GM21447 (cell line): Measurements from ENCODE around the gene MBNL3.
"Not testable (repeated sequence)": the region's sequence is repeated elsewhere in the genome, so short reads cannot be mapped to it uniquely, and the experiment has no call there.

Source experiments
- ATAC-seq: cut with Tn5 transposase; IDR thresholded peaks from one replicate; pipeline ENCODE4 v1.9.1; 2021; ENCODE audit not compliant: unreplicated experiment

MBNL3 gene

DNA sequence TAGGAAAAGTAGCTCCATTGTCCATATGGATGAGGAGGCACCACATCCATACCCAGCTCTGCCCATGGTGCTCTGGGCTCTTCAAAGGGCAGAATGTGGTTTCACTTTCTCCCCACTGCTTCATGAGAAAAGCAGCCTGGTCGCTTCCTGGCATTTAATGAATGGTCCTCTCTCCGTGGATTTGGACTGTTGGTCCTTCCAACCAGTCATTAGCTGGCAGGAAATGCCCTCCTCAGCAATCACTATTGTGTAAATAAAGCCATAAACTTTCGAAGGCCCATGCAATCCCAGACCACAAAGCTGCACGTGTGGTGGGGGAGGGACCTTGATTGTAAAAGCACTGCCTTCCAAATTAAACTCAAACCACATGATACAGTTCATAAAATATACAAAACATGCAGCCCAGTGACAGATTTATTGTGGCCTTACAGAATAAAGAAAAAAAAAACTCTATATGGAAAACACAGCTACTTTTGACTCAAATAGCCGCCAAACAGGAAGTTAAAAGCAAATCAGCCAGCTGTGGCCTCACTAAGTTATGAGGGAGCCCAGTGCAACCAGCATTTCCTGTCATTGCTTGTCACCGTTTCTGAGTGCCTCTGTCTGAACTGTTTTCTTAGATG is 8.1 kb downstream of the MBNL3 start:
- ATAC-seq: peak; percentile 78

- ATAC-seq: no peak
Observed at GRCh38 chrX:132474544-132475248, 14.1 kb downstream of the MBNL3 start.

DNA sequence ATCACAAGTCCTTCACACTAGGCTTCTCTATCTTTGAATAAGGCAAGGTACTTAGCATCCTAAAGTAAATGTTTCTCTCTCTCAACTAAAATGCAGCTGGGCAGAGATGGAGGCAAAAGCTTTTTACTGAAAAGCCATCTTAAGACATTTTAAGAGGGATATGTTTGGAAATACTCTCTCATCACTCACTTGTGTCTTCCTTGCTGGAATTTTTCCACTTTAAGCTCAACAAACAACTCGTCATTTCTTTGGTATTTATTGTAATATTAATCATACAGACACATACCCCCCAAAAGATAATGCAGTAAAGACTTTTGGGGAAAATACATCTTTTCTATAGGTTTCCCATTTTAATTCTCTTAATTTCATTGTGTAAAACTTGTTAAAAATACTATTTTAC is 16.4 kb downstream of the MBNL3 start:
- ATAC-seq: no peak

DNA sequence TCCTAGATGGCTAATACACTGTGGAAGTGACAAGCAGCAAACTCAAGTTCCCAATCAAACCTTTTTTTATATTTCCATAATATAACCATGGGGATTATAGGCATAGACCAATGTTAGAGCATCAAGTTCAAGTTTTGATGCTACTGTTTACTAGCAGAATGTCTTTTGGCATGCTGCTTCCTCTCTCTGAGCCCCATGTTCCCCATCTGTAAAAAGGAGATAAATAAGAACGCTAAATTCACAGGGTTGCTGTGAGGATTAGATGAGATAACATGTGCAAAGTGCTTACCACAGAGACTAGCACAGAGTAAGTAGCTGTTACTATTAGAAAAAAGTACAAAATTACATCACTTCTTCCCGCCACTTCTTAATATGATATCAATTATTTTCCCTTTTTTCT is 18.0 kb downstream of the MBNL3 start:
- no peak for ATAC-seq

- ATAC-seq: no peak
Observed at GRCh38 chrX:132470179-132470578, 18.7 kb downstream of the MBNL3 start.

- ATAC-seq: no peak
Observed at GRCh38 chrX:132468454-132468853, 20.4 kb downstream of the MBNL3 start.

GRCh38 chrX:132467989-132468388 is 20.8 kb downstream of the MBNL3 start:
- no peak for ATAC-seq

DNA sequence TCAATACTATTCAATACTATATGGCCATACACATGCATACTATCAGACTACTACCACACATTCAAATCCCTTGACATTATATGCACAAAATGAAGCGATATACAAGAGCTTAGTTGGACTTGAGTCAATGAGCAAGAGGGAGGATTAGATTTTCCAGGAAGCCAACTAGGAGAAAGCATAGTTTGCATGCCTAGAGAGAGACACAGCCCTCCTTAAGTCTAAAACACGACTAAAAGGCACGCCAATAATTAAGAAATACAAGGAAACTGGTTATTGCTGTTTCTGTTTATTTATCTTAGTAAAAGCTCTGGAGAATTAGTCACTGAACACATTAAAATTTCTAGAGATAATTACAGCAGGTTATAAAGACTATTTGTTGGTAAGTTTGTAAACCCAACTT is 21.8 kb downstream of the MBNL3 start:
- no peak for ATAC-seq

DNA sequence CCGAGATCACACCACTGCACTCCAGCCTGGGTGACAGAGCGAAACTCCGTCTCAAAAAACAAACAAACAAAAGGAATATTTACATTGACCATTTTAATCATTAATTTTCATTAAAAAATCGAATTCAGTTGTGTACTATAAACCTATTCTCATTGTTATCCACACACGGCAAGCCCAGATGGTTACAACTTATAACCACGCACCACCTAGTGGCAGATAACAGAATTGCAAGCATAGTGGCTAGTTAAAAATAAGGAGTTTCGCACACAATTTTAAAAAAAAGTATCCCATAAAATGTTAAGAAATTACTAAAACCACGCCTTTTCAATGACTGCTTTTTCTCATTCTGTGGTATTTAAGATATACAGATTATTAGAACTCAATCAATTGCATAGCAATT is 25.4 kb downstream of the MBNL3 start:
- no peak for ATAC-seq

DNA sequence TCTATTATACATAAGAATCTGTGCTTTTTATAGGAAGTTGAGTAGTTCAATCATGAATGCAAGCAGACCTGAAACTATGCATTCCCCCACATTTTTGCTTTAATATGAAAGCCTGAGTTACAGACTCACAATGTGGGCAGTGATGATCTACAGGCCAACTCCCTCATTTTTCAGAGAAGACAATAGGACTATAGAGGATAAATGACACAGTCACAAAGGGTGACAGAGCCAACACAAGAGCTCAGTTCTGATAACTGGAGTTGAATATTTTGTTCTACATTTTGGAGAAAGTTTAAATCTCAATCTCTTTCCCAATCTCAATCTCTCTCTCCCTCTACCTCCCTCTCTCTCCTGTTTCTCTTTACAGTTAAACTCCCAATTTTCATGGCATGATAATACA is 27.0 kb downstream of the MBNL3 start:
- ATAC-seq: no peak

- ATAC-seq: no peak
Observed at GRCh38 chrX:132452911-132453550, 35.8 kb downstream of the MBNL3 start.

- not testable (repeated sequence) for ATAC-seq
Observed at GRCh38 chrX:132445909-132446308, 42.9 kb downstream of the MBNL3 start.

- no peak for ATAC-seq
Observed at GRCh38 chrX:132444936-132445335, 43.9 kb downstream of the MBNL3 start.

DNA sequence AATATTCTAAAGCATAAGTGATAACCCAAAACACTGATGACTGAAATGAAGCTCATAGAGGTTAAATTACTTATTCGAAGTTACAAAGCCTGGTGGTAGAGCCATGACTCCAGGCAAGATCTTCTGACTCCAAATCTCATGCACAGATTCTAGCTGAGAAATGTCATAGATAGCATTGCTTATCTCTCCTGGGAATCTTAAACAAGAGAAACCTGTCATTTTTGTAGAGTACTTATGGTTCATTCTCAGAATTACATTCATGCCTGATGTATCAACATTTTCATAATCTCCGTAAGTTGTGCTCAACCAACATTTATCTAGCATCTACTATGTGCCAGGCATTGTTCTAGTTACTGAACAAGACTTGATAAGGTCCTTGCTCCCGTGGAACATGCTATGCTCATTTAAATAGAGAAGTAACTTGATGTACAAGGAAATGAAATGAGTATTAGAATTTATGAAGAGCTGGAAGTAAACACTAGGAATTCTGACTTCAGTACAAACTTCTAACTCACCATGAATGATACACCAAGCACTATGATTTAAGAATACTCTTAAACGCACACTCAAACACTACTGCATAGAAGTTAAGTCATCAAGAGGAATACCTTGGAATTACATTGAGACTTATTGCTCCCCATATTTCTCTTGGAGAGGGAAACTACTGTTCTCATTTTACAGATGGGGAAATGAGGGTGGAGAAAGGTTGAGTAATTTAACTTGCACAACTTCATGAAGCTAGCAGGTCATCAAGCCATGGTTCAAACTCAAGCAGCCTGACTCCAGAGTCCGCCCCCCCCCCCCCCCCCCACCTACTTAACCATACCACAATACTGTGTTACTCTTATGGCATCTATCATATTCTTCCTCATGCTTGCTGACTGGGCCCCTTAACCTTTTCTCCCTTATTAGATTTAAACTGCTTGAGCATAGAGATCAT is 45.4 kb downstream of the MBNL3 start:
- no peak for ATAC-seq

GRCh38 chrX:132442691-132443090 is 46.1 kb downstream of the MBNL3 start:
- ATAC-seq: no peak

- ATAC-seq: no peak
Observed at GRCh38 chrX:132435222-132435621, 53.6 kb downstream of the MBNL3 start.

DNA sequence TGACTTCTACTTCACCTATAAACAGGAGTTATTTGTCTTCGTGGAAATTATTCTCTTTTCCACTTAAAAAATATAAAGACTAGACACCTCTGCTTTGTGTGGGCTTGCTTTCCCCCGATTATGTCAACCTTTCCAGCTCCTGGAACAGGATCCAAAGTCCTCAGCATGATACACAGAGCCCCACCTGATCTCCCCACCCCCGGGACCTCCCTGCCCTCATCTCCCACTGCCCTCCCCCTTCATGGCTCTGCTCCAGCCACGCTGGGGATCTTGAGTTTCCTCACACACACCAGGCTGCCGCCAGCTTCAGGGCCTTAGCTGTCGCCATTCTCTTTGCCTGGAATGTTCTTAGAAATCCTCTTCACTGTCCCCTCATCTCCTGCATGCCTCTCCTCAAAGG is 55.3 kb downstream of the MBNL3 start:
- ATAC-seq: no peak

GRCh38 chrX:132433001-132433400 is 55.8 kb downstream of the MBNL3 start:
- no peak for ATAC-seq

DNA sequence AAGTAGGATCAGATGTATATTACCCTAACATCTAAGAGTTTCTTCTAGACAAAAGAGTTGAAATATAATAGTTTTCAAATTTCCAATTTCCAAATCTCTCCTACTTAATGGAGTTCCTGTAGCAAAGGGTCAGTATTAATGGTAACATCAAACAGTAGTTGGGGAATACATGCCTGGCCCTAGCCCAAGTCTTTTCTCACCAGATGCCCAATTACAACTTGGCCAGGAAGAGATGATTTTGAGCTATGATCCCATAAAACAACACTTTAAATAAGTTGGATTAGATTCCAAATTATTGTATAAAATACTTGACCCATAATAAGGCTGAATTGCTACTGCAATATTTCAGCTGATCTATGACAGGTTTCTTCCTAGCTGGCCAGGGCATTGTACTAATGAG is 59.9 kb downstream of the MBNL3 start:
- ATAC-seq: no peak

- ATAC-seq: no peak
Observed at GRCh38 chrX:132426695-132427281, 62.0 kb downstream of the MBNL3 start.

GRCh38 chrX:132425744-132426318 is 63.0 kb downstream of the MBNL3 start:
- ATAC-seq: no peak
